NCI-H526 (cell line): ENCODE data around the gene C17orf114.
"Not testable (repeated sequence)": the region's sequence is repeated elsewhere in the genome, so short reads cannot be mapped to it uniquely, and the experiment has no call there.

Source experiments
- DNase-seq, 2 experiments: peaks; one replicate each; lab custom pipeline; 2025; lab: John Stamatoyannopoulos, UW

C17orf114 gene

GRCh38 chr17:4802228-4802627 is at the start of gene C17orf114:
Gene C17orf114 (minus strand): TSS chr17:4802328.
- DNase-seq: no peak

DNA sequence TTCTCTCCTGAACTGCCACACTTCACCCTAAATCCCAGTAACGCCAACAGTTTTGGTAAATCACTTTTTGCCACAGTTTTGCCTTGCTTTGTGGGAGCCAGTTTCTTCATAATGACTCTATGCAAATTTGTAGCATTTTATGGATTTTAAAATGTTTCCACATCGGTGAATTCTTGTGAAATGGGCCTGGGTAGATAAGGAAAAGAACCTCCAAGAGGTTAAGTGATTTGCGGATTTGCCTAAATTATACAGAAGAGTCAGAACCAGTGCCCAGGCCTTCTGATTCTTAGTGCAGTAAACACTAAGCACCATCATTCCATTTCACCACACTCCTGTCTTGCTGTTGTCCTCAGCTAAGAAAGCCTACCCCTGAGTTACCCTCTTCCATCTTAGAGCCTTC is 49.0 kb upstream of the C17orf114 start:
- DNase-seq: peak in 1 of 2 experiments; percentile 8

DNA sequence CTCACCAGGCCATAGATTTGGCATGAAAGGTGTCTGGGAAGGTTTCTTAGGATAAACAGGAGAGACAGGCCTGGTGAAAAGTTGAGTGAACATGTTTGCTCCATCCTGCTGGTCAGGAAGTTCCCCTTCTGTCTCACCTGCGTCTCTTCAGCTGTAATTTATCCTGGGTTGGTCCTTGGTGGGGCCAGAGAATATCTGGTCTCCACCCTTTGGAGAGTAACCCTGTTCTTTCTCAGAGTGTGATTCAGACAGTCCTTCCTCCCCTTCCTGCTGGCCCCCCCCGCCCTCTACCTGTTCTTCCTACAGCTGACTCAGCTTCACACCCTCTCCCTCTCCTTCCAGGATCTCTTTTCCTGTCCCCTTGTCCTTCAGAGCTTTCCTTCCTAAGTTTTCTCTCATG is 48.1 kb upstream of the C17orf114 start:
- DNase-seq: no peak

GRCh38 chr17:4849011-4849536 is 46.9 kb upstream of the C17orf114 start:
- DNase-seq: no peak

GRCh38 chr17:4846635-4847390 is 44.7 kb upstream of the C17orf114 start:
- DNase-seq: no peak

- no peak for DNase-seq
These were observed 43.0 kb upstream of the C17orf114 start for GRCh38 chr17:4845118-4845517.

DNA sequence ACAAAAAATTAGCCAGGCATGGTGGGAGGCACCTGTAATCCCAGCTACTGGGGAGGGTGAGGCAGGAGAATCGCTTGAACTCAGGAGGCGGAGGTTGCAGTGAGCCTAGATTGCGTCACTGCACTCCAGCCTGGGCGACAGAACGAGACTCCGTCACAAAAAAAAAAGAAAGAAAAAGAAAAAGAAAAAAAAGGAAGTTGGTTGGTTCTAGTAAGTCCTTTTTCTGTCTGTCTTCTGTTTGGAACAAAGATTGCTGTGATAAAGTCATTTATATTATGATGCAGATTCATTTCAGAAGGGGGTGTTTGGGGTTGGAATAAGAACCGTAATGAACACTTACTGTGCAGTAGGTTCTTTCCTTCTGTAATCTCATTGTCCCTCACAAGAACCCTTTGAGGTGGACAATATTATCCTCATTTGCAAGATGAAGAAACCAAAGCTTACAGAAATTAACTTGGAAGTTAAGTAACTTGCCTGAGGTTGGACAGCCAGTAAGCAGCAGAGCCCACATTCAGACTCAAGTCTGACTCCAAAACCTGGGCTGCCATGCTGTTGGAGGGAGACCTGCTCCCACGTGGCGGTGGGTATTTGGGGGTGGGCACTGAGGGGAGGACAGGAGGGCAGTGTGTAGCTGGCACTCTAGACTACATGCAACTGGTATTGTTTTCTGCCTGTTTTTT is 41.3 kb upstream of the C17orf114 start:
- DNase-seq: no peak

- DNase-seq: no peak
These were observed 40.2 kb upstream of the C17orf114 start for GRCh38 chr17:4842376-4842775.

DNA sequence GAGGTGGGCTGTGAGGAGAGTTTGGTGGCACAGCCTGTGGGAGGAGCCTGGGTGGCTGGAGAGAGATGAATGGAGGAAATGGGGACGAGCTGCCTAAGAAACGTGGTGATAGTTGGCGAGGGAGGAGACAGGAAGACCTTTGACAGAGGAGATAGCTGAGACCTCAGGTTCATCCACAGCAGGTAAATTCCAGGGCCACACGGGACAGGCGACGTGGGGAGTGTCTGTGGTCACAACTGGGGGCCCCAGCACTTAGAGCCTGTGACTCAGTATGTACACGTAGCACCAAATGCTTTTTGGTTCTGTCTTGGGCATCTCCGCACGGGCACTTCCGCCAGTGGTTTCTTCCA is 38.7 kb upstream of the C17orf114 start:
- DNase-seq: no peak

GRCh38 chr17:4839965-4840892 is 38.1 kb upstream of the C17orf114 start:
- DNase-seq: no peak

- no peak for DNase-seq
These were observed 37.1 kb upstream of the C17orf114 start for GRCh38 chr17:4839221-4839620.

- DNase-seq: no peak
These were observed 36.2 kb upstream of the C17orf114 start for GRCh38 chr17:4838309-4838785.

DNA sequence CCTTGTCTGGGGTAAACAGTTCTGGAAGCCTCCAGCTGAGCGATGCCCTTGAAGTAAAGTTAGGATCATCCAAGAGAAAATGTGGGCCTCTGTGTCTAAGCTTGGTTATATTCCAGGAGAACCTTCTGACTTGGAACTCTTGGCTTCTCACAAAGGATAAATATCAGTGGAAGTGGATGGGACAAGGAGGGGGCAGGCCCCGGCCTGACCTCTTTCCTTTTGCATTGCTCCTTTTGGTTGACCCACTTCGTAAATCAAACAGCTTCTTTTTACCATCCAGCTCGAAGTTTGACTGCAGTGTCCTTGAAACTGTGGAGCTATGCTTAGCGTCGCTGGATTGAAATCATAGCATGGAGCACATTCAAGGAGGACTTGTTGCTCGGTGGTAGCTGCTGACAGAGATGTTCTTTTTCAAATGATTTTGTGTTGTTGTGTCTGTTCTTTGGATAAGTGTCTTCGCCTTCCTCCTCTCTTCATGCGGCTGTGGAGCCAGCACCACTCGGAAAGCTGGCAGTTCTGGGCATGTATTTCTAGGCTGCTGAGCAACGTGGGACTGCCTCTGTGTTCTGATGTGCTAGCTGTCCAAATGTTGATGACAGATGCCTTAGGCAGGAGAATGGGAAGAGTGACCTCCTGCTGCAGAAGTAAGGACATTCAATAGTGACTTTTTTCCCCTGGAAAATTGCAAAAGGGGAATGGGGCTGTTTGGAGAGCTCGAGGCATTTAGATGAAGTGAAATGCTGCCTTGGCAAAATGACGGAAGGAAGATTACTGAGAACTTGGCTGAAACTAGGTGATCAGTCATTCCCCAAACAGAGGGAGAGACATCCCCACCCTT is 35.6 kb upstream of the C17orf114 start:
- DNase-seq: no peak

DNA sequence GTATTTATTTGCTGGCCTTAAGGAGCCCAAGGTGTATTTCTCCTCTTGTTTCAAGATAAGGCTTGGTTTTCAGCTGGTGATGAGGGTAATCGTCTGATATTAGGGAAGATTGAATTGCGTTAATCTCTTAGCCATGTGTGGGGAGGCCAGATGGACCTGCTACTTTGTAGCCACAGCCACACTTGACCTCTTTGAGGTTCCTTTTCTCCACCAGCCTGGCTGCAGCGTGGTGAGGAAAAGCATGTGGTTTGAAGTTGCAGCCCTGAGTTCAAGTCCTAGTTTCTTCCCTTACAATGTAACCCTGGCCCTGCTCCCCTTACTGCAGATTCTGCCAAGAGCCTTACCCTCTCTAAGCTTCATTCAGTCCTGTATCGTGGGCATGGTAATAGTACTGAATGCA is 34.1 kb upstream of the C17orf114 start:
- no peak for DNase-seq

DNA sequence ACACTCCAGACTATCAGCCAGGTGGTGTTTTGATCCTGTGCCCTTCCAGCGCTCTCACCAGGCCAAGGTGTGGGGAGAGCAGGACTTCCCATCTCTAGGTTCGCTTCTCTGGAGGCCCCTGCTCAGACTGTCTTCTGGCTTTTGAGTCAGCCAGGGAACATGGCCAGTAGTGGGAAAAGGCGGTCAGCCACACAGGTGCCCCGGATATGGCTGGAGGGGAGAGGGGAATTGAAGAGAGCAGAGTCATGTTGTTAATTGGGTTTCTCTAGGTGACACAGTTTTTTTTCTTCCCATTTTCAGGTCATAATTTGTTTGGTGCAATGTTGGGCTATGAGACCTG is 32.5 kb upstream of the C17orf114 start:
- no peak for DNase-seq

- DNase-seq: no peak
These were observed 32.0 kb upstream of the C17orf114 start for GRCh38 chr17:4833941-4834680.

- DNase-seq: peak; percentile 75 to 93
These were observed 31.2 kb upstream of the C17orf114 start, which contains the start of gene MINK1 for GRCh38 chr17:4833178-4833940. Gene MINK1 (plus strand): TSS chr17:4833340. CDS start chr17:4833584, 244 bp downstream.

DNA sequence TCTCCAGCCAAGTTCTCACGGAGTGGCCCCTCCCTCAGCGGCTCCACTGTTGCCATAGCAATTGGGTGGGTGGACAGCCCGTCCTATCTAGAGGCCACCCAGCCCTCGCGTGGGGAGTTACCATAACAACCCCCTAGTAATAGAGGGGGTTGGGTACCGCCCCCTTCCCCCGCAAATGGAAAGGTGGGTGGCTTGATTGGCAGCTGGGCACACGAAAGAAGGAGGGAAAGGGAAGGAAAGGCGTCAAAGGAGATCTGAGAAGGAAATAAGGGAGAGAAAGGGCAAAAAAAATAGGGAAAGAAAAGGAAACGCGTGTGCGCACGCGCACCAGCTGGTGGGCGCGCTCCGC is 30.7 kb upstream of the C17orf114 start:
- DNase-seq: not testable (repeated sequence)

DNA sequence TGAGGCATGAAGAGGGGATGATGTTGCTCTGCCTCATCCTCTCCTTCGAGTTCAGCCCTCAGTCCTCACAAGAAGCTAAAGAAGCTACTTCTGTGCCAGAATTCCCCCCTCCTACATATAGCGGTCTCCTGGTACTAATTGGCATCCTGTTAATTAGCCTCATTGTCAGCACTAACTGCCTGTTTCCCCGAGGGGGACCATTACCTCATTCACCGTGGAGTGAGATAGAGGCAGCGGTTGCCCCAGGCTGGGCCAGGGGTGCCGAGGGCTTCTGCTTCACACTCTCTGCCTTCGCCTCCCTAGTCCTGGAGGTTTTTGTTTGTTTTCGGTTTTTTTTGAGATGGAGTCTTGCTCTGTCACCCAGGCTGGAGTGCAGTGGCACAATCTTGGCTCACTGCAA is 25.3 kb upstream of the C17orf114 start:
- DNase-seq: no peak
